GM18861 (cell line): ENCODE measurements around the gene CARD9.

ENCODE experiments used
- ATAC-seq: cut with Tn5 transposase; IDR thresholded peaks from one replicate; pipeline ENCODE4 v1.9.1; 2021; ENCODE audit not compliant: unreplicated experiment

The CARD9 gene

DNA sequence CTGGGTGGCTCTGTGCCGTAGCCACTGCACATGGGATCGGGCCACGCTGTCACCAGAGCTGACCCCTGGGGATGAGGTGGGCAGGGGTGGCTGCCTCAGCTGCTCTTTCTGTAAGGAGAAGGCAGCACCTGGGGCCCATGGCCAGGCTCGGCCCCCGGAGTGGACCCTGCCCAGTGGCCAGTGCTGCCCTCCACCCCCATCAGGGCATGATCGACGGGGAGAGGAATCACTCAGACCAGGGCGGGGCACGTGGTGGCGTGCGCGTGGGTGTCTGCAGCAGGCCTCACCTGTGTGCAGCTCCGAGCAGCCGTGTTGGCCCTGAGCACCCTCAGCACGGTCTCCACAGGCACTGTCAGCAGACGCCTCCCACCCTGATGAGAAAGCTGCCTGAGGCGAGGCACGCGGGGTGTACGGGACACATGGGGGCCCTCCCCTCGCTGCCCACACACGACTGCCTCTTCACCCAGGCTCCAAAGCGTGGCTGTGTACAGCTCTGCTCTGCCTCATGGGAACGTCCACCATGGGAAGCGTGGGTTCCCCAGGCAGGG lies 8.6 kb upstream of the CARD9 start:
- ATAC-seq = no peak

DNA sequence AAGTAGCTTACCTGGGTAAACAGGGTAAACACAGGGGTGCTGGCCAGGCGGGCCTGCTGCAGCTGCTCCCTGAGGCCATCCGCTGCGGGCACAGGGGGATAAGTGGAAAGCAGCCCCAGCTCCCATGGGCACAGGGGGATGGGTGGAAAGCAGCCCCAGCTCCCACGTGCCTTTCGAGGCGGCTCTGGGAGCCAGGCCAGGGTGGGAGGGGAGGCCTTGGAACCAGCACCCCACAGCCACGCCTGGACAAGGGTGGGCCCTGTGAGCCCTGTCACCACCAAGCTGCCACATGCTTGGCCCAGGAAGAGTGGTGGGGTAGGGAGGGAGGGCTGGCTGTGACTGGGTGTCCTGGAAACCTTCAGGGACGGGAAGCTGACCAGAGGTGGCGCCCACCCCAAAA lies 7.8 kb upstream of the CARD9 start:
- no peak for ATAC-seq

DNA sequence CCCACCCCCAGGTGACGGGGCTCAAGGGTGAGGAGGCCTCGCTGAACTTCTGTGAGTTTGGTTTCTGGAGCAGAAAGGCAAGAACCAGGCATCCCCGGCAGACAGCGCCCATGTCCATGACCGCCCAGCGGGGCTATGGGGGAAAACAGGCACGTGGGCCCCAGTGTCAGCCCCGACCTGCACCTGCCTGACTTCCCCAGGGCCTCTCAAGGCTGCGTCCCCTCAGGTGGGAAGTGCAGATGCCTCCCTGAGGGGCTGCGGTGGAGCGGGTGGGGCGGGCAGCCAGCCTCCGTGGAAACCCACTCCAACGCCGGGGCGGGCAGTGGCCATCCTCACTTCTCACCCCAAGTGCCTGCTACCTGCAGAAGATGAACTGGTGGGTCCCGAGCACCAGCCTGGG lies 6.9 kb upstream of the CARD9 start:
- ATAC-seq = no peak

DNA sequence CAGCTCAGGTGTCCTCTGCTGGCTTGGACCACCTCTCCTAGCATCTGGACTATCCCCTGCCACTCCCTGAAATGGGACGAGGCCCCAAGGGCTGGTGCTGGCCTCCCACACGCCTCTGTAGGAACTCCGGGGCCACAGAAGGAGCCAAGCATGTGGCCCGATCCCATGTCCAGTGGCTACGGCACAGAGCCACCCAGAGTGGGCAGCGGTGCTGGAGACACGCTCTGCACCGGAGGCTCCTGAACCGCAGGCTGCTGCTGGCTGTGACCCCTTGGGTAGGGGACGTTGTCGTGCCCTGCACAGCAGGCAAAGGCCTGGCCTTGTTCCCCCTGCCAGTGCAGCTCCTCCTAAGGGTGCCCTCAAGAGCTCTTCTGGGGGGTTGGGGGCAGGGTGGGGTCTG lies 6.4 kb upstream of the CARD9 start:
- ATAC-seq = no peak

DNA sequence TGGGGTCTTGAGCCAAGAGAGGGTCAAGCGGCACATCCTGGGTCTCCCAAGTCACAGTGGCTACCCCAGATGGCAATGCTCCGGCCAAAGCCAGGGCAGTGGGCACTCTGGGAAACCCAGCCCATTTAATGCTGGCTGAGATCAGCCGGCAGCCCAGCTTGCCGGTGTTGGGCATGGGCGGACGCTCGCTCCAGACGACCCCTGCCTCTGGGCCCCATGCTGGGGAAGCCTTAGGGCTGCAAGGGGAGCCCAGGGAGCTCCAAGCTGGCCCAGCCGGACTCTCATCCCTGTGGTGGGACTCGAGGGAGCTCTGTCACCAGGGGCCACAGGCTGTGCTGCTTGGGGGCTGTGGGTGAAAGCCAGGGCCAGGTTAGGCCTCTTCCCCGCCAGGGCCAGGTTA lies 5.9 kb upstream of the CARD9 start:
- ATAC-seq = no peak

DNA sequence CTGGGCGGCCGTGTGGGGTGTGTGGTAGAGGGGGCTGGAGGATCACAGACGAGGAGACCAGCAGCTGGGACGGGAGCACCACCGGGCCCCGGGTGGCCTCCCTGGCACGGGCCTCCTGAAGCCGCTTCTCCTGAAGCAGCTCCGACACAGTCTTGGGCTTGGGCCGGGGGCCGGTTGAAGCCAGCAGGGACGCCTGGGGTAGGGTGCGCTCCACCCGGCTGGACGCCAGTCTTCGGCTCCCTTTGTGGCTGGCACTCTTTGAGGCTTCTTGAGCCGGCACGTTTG lies 5.5 kb upstream of the CARD9 start:
- no peak for ATAC-seq

DNA sequence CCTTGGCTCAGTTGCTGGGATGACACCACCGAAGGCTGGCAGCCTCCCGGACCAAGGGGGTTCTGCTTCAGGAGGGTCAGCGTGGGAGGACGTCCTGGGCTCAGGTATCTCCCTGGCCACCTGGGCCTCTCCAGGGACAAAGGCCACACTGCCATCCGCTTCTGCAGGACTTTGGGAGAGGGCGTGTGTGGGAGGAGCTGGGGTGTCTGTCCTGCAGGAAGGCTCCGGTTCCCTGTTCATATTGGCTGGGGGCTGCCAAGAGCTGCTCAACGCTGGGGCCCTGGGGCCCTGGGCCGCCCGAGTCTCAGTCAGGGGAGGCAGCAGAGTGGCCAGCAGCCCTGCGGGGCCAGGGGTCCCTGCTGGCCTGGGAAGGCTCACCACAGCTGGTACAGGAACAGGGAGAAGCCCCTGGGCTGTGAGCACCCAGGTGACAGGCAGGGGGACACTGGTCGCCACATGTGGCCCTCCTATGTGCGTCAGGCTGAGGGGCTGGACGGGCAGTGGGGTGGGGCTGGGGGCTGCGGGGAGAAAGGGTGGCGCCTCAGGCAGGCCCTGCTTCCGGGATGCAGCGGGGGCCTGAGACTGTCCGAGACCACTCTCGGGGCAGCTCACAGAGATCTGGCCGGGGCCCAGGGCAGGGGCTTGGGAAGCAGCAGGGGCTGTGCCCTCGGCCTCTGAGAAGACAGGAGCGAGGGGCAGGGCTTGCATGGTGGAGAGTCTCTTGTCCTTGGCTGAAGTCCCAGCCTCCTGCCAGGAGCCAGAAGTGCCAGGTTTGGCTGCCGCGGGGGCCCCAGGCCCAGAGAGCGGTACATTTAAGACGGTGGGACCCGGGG lies 4.9 kb upstream of the CARD9 start:
- ATAC-seq = no peak

DNA sequence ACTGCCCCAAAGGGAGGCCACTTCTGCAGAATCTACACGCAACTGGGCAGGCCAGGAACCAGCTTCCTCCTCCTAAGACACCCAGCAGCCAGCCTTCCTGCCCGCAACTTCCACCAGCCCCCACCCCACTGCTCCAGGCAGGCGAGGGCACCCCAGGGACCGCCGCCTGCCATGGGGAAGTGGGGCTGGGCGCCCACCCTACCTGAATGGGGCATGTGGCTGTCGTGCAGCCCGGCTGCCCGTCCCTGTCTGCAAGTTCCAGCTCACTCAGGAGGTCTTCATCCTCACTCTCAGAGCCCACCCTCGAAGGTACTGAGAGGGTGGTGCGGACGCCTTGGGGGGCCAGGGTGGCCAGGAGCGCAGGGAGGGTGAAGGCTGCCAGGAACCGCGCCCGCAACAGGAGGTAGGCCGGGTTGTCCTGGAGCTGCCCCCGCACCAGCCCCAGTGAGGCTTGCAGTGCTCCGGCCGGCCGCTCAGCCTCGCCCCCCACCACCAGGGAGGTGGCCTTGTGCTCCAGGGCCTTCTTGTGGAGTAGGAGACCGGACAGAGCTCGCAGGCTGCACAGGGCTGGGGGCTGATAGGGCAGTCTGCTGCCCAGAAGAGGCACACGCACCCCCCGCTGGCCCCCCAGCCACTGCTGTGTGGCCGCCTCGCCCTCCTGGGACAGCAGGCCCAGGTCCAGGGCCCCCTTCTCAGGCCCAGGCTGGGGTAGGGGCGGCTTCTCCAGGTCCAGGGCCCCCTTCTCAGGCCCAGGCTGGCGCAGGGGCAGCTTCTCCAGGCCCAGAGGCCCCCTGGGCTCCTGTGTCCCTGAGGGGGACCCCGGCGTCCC lies 4.1 kb upstream of the CARD9 start:
- ATAC-seq = no peak

DNA sequence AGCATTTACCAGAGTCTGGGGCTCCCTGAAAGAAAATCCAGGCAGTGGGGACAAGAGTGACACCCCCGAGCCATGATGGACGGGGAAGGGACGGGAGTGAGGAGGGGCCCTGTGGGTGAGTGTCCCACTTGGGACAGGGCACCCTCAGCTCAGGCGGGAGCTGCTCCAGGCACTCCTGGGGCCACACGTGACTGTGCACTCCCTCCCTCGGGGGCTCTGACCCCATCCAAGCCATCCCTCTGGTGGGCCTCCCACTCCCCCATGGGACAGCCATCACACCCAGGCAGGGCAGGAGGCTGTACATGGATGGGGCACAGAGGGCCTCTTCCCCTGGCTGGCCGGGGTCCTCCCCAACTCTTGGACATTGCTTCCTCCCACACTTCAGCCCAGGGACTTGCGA lies 3.0 kb upstream of the CARD9 start:
- ATAC-seq = no peak

DNA sequence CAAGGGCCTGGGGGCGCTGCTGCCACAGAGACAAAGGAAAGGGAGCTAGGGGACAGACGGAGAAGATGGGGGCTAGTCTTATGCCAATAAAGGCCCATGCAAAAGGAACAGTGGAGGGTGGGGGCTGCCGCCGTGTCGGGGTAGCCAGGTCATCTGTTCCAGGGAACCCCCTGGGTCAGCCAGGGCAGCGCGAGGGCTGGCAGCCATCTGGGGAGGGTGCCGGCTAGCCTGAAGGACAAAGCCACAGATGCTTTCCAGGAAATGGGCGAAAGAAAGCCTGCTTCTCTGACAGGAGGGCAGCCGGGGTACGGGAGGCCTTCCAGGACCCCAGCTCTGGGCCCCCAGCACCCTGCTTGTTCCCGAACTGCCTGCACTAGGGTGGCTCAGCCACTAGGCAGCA lies 1.6 kb upstream of the CARD9 start:
- ATAC-seq = no peak

DNA sequence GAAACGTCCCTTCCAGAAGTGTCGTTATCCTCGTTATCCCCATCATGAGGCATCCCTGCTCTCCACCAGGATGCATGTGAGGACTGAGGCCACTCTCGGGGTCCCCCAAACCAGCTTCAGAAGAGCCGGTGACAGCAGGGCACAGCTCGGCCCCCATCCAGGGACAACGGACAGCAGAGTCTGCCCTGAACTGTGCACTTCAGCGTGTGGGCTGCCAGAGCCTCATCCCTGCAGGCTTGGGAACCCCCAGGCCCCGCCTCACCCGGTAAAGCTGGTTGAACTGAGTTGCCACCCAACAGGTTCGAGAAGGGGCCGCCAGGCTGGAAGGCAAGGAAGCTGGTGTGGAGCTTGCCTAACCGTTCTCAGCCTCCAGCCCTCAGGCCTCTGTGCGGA lies 710 bp upstream of the CARD9 start:
- no peak for ATAC-seq

DNA sequence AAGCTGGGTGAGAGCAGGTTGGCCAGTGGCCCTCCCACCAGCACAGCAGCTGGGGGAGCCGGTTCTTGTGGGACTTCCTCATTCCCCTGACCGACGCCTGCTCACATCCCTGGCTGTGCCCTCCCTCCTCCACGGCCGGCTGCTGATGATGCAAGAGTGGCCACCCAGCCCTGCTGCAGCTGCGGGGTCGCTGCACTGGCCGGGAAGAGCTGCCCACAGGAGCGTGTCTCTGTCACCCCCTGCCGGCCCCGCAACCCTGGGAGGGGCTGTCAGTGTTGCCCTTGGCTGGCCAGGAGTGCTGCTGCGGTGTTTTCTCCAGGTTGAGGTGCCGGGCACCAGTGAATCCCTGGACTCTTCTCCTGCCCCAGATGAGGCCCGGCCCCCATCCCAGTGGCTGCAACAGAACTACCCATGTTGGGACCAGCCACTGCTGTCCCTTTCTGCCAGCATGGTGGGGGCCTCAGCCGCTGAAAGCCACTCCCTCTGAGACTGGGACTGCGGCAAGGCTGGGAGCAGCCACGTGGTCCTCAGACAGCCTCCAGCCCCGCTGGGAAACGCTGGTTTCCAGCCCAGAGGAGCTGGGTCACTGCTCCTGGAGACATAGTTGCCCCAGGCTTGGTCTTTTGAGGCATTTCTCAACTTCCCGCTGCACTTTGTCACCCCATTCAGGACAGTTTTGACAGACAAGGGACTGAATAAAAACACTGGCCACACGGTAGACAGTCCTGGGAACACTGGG lies 739 bp downstream of the CARD9 start:
- ATAC-seq = no peak

DNA sequence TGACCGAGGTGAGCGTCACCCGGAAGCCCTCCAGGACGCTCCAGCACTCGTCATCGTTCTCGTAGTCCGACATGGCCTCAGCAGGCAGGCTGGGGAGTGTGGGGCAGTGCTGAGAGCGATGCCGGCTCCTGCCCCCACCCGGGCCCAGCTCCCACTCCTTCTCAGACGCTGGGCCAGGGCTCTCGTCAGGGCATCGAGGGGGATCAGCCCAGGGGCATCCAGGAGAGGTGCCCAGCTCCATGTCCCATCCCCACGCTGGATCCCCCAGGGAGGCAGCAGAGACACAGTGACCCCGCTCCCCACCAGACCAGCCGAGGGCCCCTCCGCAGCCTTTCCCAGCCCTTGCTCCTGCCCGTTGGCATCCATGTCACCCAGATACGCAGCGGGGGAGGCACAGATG lies 1.5 kb downstream of the CARD9 start:
- ATAC-seq = no peak

DNA sequence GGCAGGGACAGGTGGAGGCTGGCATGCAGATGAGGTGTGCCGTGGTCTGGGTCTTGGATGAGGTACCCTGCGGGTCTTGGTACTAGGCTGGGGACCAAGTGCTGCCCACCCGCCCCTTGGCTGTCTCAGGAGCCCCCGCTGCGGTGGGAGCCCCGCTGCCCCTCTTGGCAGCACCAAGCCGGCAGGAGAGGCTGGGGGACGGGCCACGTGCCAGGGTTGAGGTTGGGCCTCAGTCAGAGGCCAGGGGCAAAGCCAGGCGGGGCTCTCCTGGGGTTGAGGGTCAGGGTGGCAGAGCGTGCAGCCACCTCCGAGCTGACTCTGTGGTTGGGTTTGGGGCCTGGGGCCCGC lies 2.0 kb downstream of the CARD9 start:
- ATAC-seq = no peak

DNA sequence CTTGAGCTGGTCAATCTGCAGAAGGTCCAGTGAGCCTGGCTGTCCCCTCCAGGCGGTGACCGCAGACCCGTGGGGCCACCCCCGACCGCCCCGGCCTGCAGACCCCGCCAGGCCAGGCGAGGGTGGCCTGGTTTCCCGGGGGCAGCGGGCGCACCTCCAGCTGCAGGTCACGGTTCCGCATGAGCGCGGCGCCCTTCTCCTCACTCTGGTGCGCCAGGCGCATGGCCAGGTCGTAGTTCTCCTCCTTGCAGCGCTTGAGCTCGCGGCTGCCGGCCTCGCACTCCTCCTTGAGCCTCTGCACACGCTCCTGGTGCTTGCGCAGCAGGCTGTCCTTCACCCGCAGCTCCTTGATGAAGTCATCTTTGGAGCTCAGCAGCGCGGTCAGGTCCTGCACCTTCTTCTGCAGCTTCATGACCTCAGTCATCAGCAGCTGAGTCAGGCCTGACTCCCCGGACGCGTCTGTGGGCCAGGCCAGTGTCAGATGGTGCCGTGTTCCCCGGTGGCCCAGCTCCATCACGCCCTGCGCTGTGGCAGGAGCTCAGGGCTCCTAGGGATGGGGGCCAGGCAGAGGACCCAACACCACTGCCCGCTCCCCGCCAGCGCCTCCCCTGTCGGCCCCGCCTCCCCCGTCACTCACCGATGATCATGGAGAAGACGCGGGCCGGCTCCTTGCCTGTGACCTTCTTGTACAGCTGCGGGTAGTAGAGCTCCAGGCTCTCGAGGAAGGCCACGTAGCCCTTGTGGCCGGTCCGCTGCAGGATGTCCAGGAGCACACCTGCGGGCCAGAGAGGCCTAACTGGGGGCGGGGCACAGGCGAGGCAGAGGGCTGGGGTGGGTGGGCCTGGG lies 2.6 kb downstream of the CARD9 start:
- no peak for ATAC-seq

DNA sequence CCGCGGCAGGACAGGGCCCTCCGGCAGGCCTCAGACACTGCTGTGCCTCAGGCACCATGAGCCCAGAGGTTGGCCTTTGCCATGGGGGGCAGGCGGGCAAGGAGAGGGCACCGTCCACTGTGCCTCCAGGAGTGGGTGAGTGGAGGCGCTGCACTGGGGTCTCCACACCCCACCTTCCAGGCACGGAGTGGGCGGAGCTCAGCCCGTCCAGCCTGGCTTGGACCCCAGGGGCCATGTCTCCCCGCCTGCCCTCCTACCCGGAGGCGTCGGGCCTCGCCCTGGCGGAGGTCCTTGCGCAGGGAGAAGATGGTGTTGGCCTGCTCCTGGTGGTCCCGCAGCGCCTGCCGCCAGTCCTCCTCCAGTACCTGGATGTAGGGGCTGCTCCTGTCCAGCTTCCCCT lies 3.4 kb downstream of the CARD9 start:
- ATAC-seq = no peak

DNA sequence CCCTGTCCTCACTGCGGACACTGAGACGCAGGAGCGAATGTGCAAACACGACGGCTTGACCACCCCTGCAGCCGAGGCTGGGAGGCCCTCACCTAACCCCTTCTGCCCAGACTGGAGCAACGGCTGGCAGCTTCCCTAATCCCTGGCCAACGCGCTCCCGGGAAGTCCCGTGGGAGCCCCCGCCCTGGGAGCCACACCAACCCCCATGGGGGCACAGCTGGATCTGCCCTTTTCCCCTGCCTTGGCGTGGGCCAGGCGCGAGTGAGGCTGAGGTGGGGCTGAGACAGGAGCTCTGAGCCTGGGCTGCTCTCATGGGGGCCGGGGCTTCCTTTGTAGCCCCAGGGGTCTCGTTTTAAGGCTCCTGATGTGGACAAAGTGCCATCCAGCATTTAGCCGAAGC lies 5.3 kb downstream of the CARD9 start:
- no peak for ATAC-seq

DNA sequence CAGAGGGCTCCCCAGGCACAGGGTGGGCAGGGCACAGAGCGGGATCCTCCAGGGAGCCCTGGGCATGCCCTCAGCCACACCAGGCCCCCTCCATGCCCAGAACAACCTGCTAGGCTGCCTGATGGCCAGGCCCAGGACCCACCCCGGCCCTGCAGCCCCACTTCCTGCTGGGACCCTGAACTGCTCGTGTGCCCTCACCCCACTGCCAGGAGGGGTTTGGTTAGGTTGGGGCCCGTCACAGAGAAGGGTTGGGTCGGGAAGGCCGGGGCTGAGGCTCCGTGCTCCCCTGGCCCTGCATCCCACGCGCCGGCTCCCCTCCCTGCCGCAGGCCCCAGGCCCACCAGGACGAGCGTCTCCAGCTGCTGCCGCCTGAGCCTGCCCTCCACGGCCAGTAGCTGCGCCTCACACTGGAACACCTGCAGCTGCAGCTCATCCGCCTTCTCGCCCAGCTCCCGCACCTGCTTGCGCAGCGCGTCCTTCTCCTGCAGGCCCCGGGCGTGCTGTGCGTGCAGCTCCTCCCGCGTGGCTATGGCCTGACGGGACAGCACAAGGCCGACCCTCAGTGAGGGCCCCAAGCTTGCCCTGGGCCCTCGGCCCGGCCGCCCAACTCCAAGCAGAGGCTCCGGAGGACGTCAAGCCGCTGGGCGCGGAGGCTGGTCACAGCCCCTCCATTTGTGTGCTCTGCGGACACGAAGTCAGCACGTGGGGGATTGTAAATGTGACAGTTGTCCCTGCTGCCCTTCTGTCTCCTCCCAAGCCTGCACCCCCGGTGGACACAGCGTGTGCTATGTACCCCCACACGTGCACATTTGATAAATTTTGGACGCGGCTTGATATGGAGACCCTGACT lies 5.9 kb downstream of the CARD9 start:
- no peak for ATAC-seq

DNA sequence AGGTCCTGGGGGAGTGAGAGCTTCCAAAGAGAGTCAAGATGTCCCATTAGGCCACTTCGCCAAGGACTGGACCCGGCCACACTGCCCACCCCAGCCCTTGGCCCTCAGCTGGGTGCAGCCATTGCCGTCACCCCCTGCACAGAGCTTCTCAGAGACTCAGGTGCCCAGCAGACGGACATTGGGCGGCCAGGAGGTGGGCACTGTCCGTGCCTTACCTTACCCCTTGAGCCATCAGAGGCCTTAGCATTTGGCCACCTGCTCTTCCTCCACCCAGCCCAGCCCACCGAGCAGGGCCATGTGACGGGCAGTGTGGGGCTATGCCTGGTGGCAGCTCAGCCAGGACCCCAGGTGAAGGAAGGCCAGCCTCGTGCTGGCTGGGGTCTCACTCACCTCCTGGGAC lies 6.6 kb downstream of the CARD9 start:
- ATAC-seq = no peak

DNA sequence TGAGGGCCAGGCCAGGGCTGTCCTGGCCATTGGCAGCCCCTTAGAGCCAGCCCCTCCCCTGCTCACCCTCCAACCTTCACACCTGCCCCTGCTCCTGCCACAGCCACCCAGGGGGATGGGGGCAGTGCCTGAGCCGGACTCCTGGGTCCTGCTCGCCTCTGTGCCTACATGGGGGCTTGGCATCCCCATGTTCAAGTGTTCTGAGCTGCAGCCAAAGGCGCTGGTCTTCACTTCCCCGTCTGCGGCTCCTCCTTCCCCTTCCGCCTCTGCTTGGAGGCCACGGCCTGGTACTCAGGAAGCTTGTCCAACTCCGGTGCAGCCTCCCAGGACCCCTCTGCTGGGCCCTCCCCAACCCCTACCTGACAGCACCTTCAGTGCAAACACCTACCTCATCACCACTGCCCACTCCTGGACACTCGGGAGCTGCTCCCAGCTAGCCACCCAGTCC lies 7.7 kb downstream of the CARD9 start:
- ATAC-seq = no peak
